RWPE2 (cell line): Measurements from ENCODE around the gene CLIC3.

Experiments used
- ATAC-seq: fragments of 200-7000 bp; cut with Tn5 transposase; 3 replicates; pipeline ENCODE4 v1.9.1; 2021; ENCODE audit warnings: low read depth
- DNase-seq: peaks from one replicate; pipeline ENCODE4 v3.0.0-alpha.2; 2020; ENCODE audit warnings: low spot score
- H3K27ac ChIP-seq: fragments of 450-650 bp; 2 replicates; pipeline ENCODE4 v1.5.1; 2017; ENCODE audit warnings: mild to moderate bottlenecking; ENCODE audit not compliant: poor library complexity, severe bottlenecking
- H3K27me3 ChIP-seq: fragments of 250-450 bp; sonication (Bioruptor Pico); 2 replicates; pipeline ENCODE4 v1.5.1; 2021; ENCODE audit warnings: mild to moderate bottlenecking, moderate library complexity; ENCODE audit not compliant: insufficient read depth, poor library complexity, severe bottlenecking
- H3K36me3 ChIP-seq: fragments of 250-450 bp; sonication (Bioruptor Pico); 2 replicates; pipeline ENCODE4 v1.5.1; 2020; ENCODE audit warnings: low read depth, mild to moderate bottlenecking, moderate library complexity
- H3K4me1 ChIP-seq: fragments of 250-450 bp; sonication (Bioruptor Pico); 2 replicates; pipeline ENCODE4 v1.5.1; 2021; ENCODE audit warnings: mild to moderate bottlenecking, moderate library complexity; ENCODE audit not compliant: insufficient read depth, poor library complexity, severe bottlenecking
- H3K4me3 ChIP-seq: fragments of 250-450 bp; sonication (Bioruptor Pico); 2 replicates; pipeline ENCODE4 v1.5.1; 2021; ENCODE audit warnings: mild to moderate bottlenecking, moderate library complexity; ENCODE audit not compliant: severe bottlenecking
- H3K9me3 ChIP-seq: fragments of 250-450 bp; sonication (Bioruptor Pico); 2 replicates; pipeline ENCODE4 v1.5.1; 2021; ENCODE audit warnings: mild to moderate bottlenecking, moderate library complexity; ENCODE audit not compliant: severe bottlenecking
- CTCF ChIP-seq: fragments of 450-650 bp; IDR thresholded peaks from one replicate; pipeline ENCODE4 v1.5.1; 2017; ENCODE audit warnings: mild to moderate bottlenecking, moderate library complexity; ENCODE audit not compliant: poor library complexity, severe bottlenecking

CLIC3 gene

GRCh38 chr9:136995772-136996311 is 526 bp downstream of the CLIC3 start:
- peaks cover 4% of the 10 kb centered on the region; the same call in 1 of the 2 replicates for H3K36me3 ChIP-seq
- peaks cover 22% of the 10 kb centered on the region for H3K4me1 ChIP-seq
- H3K9me3 ChIP-seq = no peaks in the 10 kb centered on the region
- H3K4me3 ChIP-seq = peak overlapping the region; percentile 17
- peak overlapping the region; percentile 55 for H3K27ac ChIP-seq
- H3K27me3 ChIP-seq = no peaks in the 10 kb centered on the region
- no peak for ATAC-seq
- TF ChIP-seq CTCF = no peak
- DNase-seq = no peak

- Histone ChIP-seq H3K27me3 (no peaks in the 10 kb centered on the region), H3K9me3 (no peaks in the 10 kb centered on the region), H3K4me3 (no peak overlapping the region), H3K36me3 (peaks cover 4% of the 10 kb centered on the region; the same call in 1 of the 2 replicates), H3K27ac (no peak overlapping the region), H3K4me1 (peaks cover 21% of the 10 kb centered on the region)
- no peak for TF ChIP-seq CTCF
- no peak for DNase-seq
- no peak for ATAC-seq
Measured at GRCh38 chr9:136995362-136995761, 1.0 kb downstream of the CLIC3 start.

- no peak for TF ChIP-seq CTCF
- no peak overlapping the region for H3K4me3 ChIP-seq
- H3K4me1 ChIP-seq = peaks cover 16% of the 10 kb centered on the region
- peaks cover 4% of the 10 kb centered on the region; the same call in 1 of the 2 replicates for H3K36me3 ChIP-seq
- no peak overlapping the region for H3K27ac ChIP-seq
- H3K27me3 ChIP-seq = no peaks in the 10 kb centered on the region
- no peaks in the 10 kb centered on the region for H3K9me3 ChIP-seq
- no peak for DNase-seq
- no peak for ATAC-seq
Measured at GRCh38 chr9:136994888-136995230, 1.5 kb downstream of the CLIC3 start.

DNA sequence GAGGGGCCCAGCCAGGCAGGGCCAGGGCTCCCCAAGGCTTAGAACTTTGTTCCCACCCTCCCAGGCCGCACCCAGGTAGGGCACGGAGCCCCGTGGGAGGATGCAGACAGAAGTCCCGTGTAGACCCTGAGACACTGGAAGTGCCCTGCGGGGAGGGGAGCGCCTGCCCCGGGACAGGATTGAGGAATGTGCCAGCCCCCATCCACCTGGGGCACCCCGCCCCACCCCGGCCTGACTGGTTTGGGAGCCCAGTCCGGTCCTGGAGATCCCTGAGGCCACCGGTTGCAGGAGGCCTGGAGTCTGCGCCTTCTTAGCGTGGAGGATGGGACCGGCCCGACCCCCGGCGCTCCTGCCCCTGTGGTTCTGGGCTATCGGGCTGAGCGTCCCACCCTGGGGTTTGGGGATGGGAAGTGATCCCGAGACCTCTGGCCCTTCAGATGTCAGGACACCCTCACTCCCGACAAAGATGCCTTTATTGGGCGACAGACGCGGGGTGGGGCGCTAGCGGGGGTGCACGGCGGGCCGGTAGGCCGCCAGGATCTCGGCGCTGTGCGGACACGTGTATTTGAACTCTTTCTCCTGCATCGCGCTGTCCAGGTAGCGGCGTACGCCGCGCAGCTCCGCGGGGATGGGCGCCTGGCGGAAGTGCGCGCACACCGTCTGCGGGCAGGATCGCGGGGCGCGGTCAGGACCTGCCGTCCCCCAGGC is 2.0 kb downstream of the CLIC3 start:
- peak overlapping the region; percentile 49 for H3K27ac ChIP-seq
- H3K4me1 ChIP-seq = peaks cover 14% of the 10 kb centered on the region
- H3K9me3 ChIP-seq = no peaks in the 10 kb centered on the region
- H3K4me3 ChIP-seq = no peak overlapping the region
- TF ChIP-seq CTCF = no peak
- ATAC-seq (no peak), DNase-seq (no peak)
- H3K27me3 ChIP-seq = no peaks in the 10 kb centered on the region
- H3K36me3 ChIP-seq = peaks cover 4% of the 10 kb centered on the region; the same call in 1 of the 2 replicates

GRCh38 chr9:136992819-136993369 is 3.5 kb downstream of the CLIC3 start:
- TF ChIP-seq CTCF = no peak
- ATAC-seq = no peak
- peak overlapping the region; percentile 49 for H3K27ac ChIP-seq
- H3K4me1 ChIP-seq = peaks cover 8% of the 10 kb centered on the region
- peak overlapping the region; percentile 47 for H3K4me3 ChIP-seq
- peaks cover 4% of the 10 kb centered on the region; the same call in 1 of the 2 replicates for H3K36me3 ChIP-seq
- H3K27me3 ChIP-seq = no peaks in the 10 kb centered on the region
- H3K9me3 ChIP-seq = no peaks in the 10 kb centered on the region
- no peak for DNase-seq
